Vagina (tissue), 2 donors: ENCODE measurements around the gene NRBP1. TPM values are rescaled to one million over a fixed set of nuclear protein-coding genes. Genes with fewer than 3 reads are reported as not detected.
"Not testable (repeated sequence)": the region's sequence is repeated elsewhere in the genome, so short reads cannot be mapped to it uniquely, and the experiment has no call there.

Source experiments
- DNase-seq, 2 donors: peaks; one replicate each; pipeline ENCODE4 v3.0.0-alpha.2; 2017; ENCODE audit errors: extremely low spot score in 2 of 2
- H3K27ac ChIP-seq: fragments of 200-600 bp; sonication (generic); one replicate; pipeline ENCODE4 v1.5.1; 2019
- H3K27me3 ChIP-seq: fragments of 200-600 bp; sonication (generic); one replicate; pipeline ENCODE4 v1.5.1; 2019
- H3K36me3 ChIP-seq, 2 donors: fragments of 200-600 bp; sonication (generic); one replicate each; pipeline ENCODE4 v1.5.1; 2017 to 2019
- H3K4me1 ChIP-seq: fragments of 200-600 bp; sonication (generic); one replicate; pipeline ENCODE4 v1.5.1; 2019
- H3K4me3 ChIP-seq, 2 donors: fragments of 200-600 bp; sonication (generic); 1 replicate in 1 of 2; 2 replicates in 1 of 2; pipeline ENCODE4 v1.5.1; 2016 to 2019
- H3K9me3 ChIP-seq: fragments of 200-600 bp; sonication (generic); one replicate; pipeline ENCODE4 v1.5.1; 2019
- POLR2A ChIP-seq, 2 donors: fragments of 450-650 bp; IDR thresholded peaks; one replicate each; pipeline ENCODE4 v1.6.1; 2017; ENCODE audit warnings: antibody characterized with exemption in 2 of 2, mild to moderate bottlenecking in 2 of 2, moderate library complexity in 2 of 2
- POLR2AphosphoS5 ChIP-seq, 2 donors: sonication (generic); formaldehyde crosslinking; IDR thresholded peaks; one replicate each; pipeline ENCODE4 v1.9.0; 2017; ENCODE audit warnings: antibody characterized with exemption in 2 of 2, mild to moderate bottlenecking in 2 of 2, low read depth in 1 of 2; ENCODE audit not compliant: insufficient read depth in 1 of 2
- intact Hi-C: fragments of 100-400 bp; cut with DNase I; formaldehyde crosslinking; loops from one replicate; pipeline ENCODE4 v1.15.1; 2023
- total RNA-seq: library from RNA; depleted of rRNA; stranded (reverse); fragments of >200 nt; gene quantifications from one replicate; pipeline ENCODE4 v1.2.3, GENCODE V29; 2016
- TF ChIP-seq, protein P1 (sequence below), 3 experiments: fragments of 450-650 bp in 2 of 3; fragments of 200-600 bp in 1 of 3; sonication (generic) in 1 of 3; IDR thresholded peaks; one replicate each; pipeline ENCODE4 v1.5.1; 2017 to 2019; ENCODE audit warnings: antibody characterized with exemption in 3 of 3, mild to moderate bottlenecking in 2 of 3, moderate library complexity in 2 of 3

The NRBP1 gene
- total RNA-seq, 1 donor from 2014 or later = 62.6 TPM

DNA sequence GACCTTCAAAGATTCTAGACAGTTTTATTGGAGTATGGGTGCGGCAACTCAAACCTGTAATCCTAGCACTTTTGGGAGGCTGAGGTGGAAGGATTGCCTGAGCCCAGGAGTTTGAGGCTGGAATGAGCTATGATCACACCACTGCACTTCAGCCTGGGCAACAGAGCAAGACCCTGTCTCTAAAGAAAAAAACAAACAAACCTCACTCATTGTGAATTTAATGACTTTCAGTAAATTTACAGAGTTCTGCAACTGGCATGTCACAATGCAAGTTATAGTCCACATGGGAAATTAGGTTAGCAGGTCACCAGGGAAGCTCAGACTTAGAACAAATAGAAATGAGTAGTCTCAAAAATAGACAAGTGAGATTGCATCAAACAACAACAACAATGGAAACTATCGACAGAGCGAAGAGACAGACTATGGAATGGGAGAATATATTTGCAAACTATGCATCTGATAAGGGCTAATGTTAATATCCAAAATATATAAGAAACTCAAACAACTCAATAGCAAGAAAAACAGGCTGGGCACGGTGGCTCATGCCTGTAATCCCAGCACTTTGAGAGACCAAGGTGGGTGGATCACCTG lies 6.7 kb upstream of the NRBP1 start:
- no peaks in the 10 kb centered on the region for H3K4me1 ChIP-seq
- no peak for DNase-seq
- H3K36me3 ChIP-seq = no peaks in the 10 kb centered on the region
- H3K9me3 ChIP-seq = no peaks in the 10 kb centered on the region
- H3K27me3 ChIP-seq = no peaks in the 10 kb centered on the region
- intact Hi-C loops = no loop called here
- no peak overlapping the region for H3K4me3 ChIP-seq
- H3K27ac ChIP-seq = no peak overlapping the region
- no peak for TF ChIP-seq POLR2AphosphoS5 (IDR thresholded peaks at IDR 0.05; ENCODE audit: insufficient read depth in 1 of 2, low read depth in 1 of 2)
- TF ChIP-seq, protein P1, sequence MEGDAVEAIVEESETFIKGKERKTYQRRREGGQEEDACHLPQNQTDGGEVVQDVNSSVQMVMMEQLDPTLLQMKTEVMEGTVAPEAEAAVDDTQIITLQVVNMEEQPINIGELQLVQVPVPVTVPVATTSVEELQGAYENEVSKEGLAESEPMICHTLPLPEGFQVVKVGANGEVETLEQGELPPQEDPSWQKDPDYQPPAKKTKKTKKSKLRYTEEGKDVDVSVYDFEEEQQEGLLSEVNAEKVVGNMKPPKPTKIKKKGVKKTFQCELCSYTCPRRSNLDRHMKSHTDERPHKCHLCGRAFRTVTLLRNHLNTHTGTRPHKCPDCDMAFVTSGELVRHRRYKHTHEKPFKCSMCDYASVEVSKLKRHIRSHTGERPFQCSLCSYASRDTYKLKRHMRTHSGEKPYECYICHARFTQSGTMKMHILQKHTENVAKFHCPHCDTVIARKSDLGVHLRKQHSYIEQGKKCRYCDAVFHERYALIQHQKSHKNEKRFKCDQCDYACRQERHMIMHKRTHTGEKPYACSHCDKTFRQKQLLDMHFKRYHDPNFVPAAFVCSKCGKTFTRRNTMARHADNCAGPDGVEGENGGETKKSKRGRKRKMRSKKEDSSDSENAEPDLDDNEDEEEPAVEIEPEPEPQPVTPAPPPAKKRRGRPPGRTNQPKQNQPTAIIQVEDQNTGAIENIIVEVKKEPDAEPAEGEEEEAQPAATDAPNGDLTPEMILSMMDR (IDR thresholded peaks at IDR 0.05) = no peak

DNA sequence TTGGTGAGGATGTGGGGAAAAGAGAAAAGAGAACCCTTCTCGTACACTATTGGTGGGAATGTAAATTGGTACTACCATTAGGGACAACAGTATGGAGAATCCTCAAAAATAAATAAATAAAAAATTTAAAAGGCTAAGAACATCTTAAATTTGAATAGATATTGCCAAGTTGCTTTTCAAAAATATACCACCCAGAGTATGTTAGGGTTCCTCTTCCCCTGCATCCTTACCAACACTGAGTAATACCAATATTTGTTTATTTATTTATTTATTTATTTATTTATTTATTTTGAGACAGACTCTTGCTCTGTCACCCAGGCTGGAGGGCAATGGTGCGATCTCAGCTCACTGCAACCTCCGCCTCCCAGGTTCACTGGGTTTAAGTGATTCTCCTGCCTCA lies 5.5 kb upstream of the NRBP1 start:
- intact Hi-C loops = no loop called here
- DNase-seq = no peak
- TF ChIP-seq POLR2A (IDR thresholded peaks at IDR 0.05) (no peak), POLR2AphosphoS5 (IDR thresholded peaks at IDR 0.05; ENCODE audit: insufficient read depth in 1 of 2, low read depth in 1 of 2) (no peak)
- TF ChIP-seq, protein P1 (IDR thresholded peaks at IDR 0.05) = no peak
- Histone ChIP-seq H3K4me3 (no peak overlapping the region), H3K36me3 (no peaks in the 10 kb centered on the region), H3K4me1 (peaks cover 6% of the 10 kb centered on the region), H3K27ac (no peak overlapping the region), H3K9me3 (no peaks in the 10 kb centered on the region), H3K27me3 (no peaks in the 10 kb centered on the region)

DNA sequence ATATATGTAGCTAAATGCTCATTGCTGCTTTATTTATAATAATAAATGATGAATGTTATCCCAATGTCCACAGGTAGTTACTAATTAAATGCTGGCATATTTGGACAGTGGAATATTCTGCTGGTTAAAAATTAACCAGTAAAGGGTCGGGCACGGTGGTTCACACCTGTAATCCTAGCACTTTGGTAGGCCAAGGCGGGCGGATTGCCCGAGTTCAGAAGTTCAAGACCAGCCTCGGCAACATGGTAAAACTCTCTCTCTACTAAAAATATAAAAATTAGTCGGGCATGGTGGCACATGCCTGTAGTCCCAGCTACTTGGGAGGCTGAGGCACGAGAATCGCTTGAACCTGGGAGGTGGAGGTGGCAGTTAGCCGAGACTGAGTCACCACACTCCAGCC lies 3.4 kb upstream of the NRBP1 start:
- intact Hi-C loops, H3K36me3 ChIP-seq: not testable (repeated sequence)

DNA sequence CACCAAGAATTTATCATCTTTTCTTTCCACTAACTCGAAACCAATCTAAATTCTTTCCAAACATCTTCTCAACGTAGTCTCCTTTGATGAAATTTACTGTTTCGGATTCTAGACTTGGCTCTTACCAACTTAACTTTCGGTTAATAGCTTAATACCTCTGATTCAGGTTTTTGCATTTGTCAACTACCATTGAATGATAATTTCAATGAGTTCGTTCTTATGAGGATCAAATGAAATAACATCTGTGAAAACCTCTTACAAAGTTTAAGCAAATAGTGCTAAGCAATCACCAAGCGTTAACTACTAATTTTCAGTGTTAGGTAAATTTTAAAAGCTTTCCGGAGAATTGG lies 593 bp upstream of the NRBP1 start:
- no peaks in the 10 kb centered on the region for H3K27me3 ChIP-seq
- intact Hi-C loops = no loop called here
- DNase-seq = no peak
- H3K4me1 ChIP-seq = peaks cover 39% of the 10 kb centered on the region
- peak overlapping the region; percentile 99 for H3K27ac ChIP-seq
- H3K36me3 ChIP-seq = peaks cover 0 to under 1% of the 10 kb centered on the region in 2 donors
- TF ChIP-seq POLR2AphosphoS5 (IDR thresholded peaks at IDR 0.05; ENCODE audit: insufficient read depth in 1 of 2, low read depth in 1 of 2) (no peak), POLR2A (IDR thresholded peaks at IDR 0.05) (no peak)
- TF ChIP-seq, protein P1 (IDR thresholded peaks at IDR 0.05) = no peak
- H3K4me3 ChIP-seq = peak overlapping the region; percentile 94 to 99
- H3K9me3 ChIP-seq = no peaks in the 10 kb centered on the region

More for the DNA sequence above, 3.4 kb upstream of the NRBP1 start:
- DNase-seq, H3K27me3 ChIP-seq, H3K9me3 ChIP-seq, H3K4me3 ChIP-seq, H3K27ac ChIP-seq: not testable (repeated sequence)
- peaks cover 16% of the 10 kb centered on the region for H3K4me1 ChIP-seq

DNA sequence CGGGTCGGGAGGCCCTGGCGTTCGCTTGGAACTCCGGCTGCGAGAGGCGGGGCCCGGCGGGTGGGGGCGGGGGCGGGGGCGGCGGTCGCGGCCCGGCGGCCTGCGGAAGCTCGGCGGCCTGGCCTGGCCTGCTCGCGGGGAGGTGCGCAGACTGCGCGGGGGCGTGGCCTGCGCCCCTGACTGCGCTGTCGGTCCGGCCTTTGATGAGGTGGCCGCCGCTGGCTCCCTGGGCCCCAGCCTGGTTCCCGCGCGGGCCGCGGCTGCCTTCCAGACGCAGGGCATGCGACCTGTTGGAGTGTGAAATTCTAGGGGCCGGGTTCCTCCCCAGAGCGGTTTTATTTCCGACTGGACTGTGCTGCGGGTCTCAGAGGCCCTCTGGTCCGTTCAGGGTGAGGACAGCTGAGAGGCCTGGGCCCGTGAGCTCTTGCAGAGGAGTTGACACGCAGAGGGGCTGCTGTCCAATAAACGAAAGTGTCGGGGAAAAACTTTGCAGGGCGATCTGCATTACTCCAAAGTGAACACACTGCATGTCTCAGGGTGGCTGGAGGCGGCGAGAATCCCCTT lies 629 bp downstream of the NRBP1 start:
- intact Hi-C loops = no loop called here
- no peak for DNase-seq
- H3K9me3 ChIP-seq = no peaks in the 10 kb centered on the region
- H3K36me3 ChIP-seq = peaks cover 0 to 12% of the 10 kb centered on the region in 2 donors
- H3K27ac ChIP-seq = peak overlapping the region; percentile 99
- peak overlapping the region; percentile 94 to 99 for H3K4me3 ChIP-seq
- TF ChIP-seq POLR2AphosphoS5 (IDR thresholded peaks at IDR 0.05; ENCODE audit: insufficient read depth in 1 of 2, low read depth in 1 of 2) (no peak), POLR2A (IDR thresholded peaks at IDR 0.05) (no peak)
- TF ChIP-seq, protein P1 (IDR thresholded peaks at IDR 0.05) = no peak
- peaks cover 39% of the 10 kb centered on the region for H3K4me1 ChIP-seq
- H3K27me3 ChIP-seq = no peaks in the 10 kb centered on the region
